GM12801 (cell line): Measurements from ENCODE around the gene ITFG1.

Experiments used
- CTCF ChIP-seq: IDR thresholded peaks from one replicate; pipeline ENCODE4 v1.5.1; 2011; ENCODE audit warnings: control low read depth; ENCODE audit not compliant: insufficient read length; ENCODE audit errors: extremely low read depth

The ITFG1 gene

GRCh38 chr16:47129755-47130435 is 331.0 kb downstream of the ITFG1 start:
- TF ChIP-seq CTCF = no peak

- TF ChIP-seq CTCF = no peak
Observed at GRCh38 chr16:47127541-47127940, 333.3 kb downstream of the ITFG1 start.

GRCh38 chr16:47125757-47126156 is 335.1 kb downstream of the ITFG1 start:
- no peak for TF ChIP-seq CTCF

- TF ChIP-seq CTCF = no peak
Observed at GRCh38 chr16:47113130-47113529, 347.7 kb downstream of the ITFG1 start.

- TF ChIP-seq CTCF = no peak
Observed at GRCh38 chr16:47110939-47111338, 349.9 kb downstream of the ITFG1 start.

- no peak for TF ChIP-seq CTCF
Observed at GRCh38 chr16:47109361-47109760, 351.5 kb downstream of the ITFG1 start.
